Neural progenitor cell (in vitro differentiated cells): ENCODE data around the gene OXSR1. TPM values are rescaled to one million over a fixed set of nuclear protein-coding genes. Genes with fewer than 3 reads are reported as not detected.

ENCODE experiments used
- DNase-seq: peaks from one replicate; pipeline ENCODE4 v3.0.0-alpha.2; 2016; ENCODE audit warnings: low spot score
- H2AFZ ChIP-seq: fragments of 200-600 bp; sonication (generic); replicated peaks from 2 replicates; pipeline ENCODE4 v1.6.1; 2016; ENCODE audit warnings: antibody characterized with exemption
- H3F3A ChIP-seq: fragments of 200-600 bp; sonication (generic); 2 replicates; pipeline ENCODE4 v1.6.1; 2016; ENCODE audit warnings: antibody characterized with exemption, low read depth
- H3K27ac ChIP-seq: fragments of 200-600 bp; sonication (generic); 2 replicates; pipeline ENCODE4 v1.5.1; 2016; ENCODE audit warnings: mild to moderate bottlenecking
- H3K27me3 ChIP-seq: fragments of 200-600 bp; sonication (generic); 2 replicates; pipeline ENCODE4 v1.6.1; 2016; ENCODE audit warnings: mild to moderate bottlenecking, moderate library complexity
- H3K36me3 ChIP-seq: fragments of 200-600 bp; sonication (generic); 2 replicates; pipeline ENCODE4 v1.5.1; 2016
- H3K4me1 ChIP-seq: fragments of 200-600 bp; sonication (generic); 2 replicates; pipeline ENCODE4 v1.6.1; 2016; ENCODE audit warnings: mixed run types
- H3K4me2 ChIP-seq: fragments of 200-600 bp; sonication (generic); 2 replicates; pipeline ENCODE4 v1.6.1; 2016
- H3K4me3 ChIP-seq: fragments of 200-600 bp; sonication (generic); 2 replicates; pipeline ENCODE4 v1.5.1; 2016
- H3K79me2 ChIP-seq: fragments of 200-600 bp; sonication (generic); 2 replicates; pipeline ENCODE4 v1.6.1; 2016; ENCODE audit warnings: low read depth
- H3K9ac ChIP-seq: fragments of 200-600 bp; sonication (generic); 2 replicates; pipeline ENCODE4 v1.6.1; 2016
- H3K9me3 ChIP-seq: fragments of 200-600 bp; sonication (generic); 2 replicates; pipeline ENCODE4 v1.5.1; 2016; ENCODE audit warnings: low read depth
- H4K20me1 ChIP-seq: fragments of 200-600 bp; sonication (generic); 2 replicates; pipeline ENCODE4 v1.6.1; 2016; ENCODE audit warnings: low read depth
- H3K27ac Mint-ChIP-seq: 3 replicates; pipeline ENCODE4 v1.8.0; 2021; ENCODE audit warnings: mixed read lengths
- H3K27me3 Mint-ChIP-seq: 2 replicates; pipeline ENCODE4 v1.8.0; 2022; ENCODE audit warnings: low read depth, mild to moderate bottlenecking, inconsistent platforms, moderate library complexity, mixed read lengths; ENCODE audit not compliant: insufficient read depth
- H3K36me3 Mint-ChIP-seq: 3 replicates; pipeline ENCODE4 v1.8.0; 2021; ENCODE audit warnings: mixed read lengths
- H3K4me1 Mint-ChIP-seq: 3 replicates; pipeline ENCODE4 v1.8.0; 2021; ENCODE audit warnings: mixed read lengths
- H3K4me3 Mint-ChIP-seq: 3 replicates; pipeline ENCODE4 v1.8.0; 2021; ENCODE audit warnings: mild to moderate bottlenecking, moderate library complexity, mixed read lengths
- H3K9me3 Mint-ChIP-seq: 3 replicates; pipeline ENCODE4 v1.8.0; 2020; ENCODE audit warnings: mixed read lengths
- EZH2 ChIP-seq: fragments of 200-600 bp; sonication (generic); IDR thresholded peaks from 2 replicates; pipeline ENCODE4 v1.6.1; 2017; ENCODE audit warnings: antibody characterized with exemption, mild to moderate bottlenecking, moderate library complexity
- EZH2phosphoT487 ChIP-seq: fragments of 200-600 bp; sonication (generic); IDR thresholded peaks from 2 replicates; pipeline ENCODE4 v1.6.1; 2017; ENCODE audit warnings: antibody characterized with exemption
- total RNA-seq: library from RNA; depleted of rRNA; stranded (reverse); fragments of >200 nt; gene quantifications from 2 replicates; pipeline ENCODE4 v1.2.3, GENCODE V29; 2015; ENCODE audit warnings: low replicate concordance
- TF ChIP-seq, protein P1 (sequence below): fragments of 200-600 bp; sonication (generic); IDR thresholded peaks from 2 replicates; pipeline ENCODE4 v1.5.1; 2017; ENCODE audit warnings: antibody characterized with exemption, mild to moderate bottlenecking

OXSR1 gene
- total RNA-seq, 1 donor from 2014 or later: 65.8 TPM

GRCh38 chr3:38155825-38156224, 9.5 kb upstream of the OXSR1 start:
- TF ChIP-seq, protein P1, sequence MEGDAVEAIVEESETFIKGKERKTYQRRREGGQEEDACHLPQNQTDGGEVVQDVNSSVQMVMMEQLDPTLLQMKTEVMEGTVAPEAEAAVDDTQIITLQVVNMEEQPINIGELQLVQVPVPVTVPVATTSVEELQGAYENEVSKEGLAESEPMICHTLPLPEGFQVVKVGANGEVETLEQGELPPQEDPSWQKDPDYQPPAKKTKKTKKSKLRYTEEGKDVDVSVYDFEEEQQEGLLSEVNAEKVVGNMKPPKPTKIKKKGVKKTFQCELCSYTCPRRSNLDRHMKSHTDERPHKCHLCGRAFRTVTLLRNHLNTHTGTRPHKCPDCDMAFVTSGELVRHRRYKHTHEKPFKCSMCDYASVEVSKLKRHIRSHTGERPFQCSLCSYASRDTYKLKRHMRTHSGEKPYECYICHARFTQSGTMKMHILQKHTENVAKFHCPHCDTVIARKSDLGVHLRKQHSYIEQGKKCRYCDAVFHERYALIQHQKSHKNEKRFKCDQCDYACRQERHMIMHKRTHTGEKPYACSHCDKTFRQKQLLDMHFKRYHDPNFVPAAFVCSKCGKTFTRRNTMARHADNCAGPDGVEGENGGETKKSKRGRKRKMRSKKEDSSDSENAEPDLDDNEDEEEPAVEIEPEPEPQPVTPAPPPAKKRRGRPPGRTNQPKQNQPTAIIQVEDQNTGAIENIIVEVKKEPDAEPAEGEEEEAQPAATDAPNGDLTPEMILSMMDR: no peak
- TF ChIP-seq EZH2 (no peak), EZH2phosphoT487 (no peak)
- Histone ChIP-seq H3F3A (peaks cover 20% of the 10 kb centered on the region), H2AFZ (no peak overlapping the region), H3K4me1 (peaks cover 8% of the 10 kb centered on the region), H3K4me2 (no peak overlapping the region), H3K9ac (no peak overlapping the region), H3K27ac (no peak overlapping the region), H3K4me3 (no peak overlapping the region), H3K9me3 (no peaks in the 10 kb centered on the region), H3K36me3 (no peaks in the 10 kb centered on the region), H3K79me2 (no peaks in the 10 kb centered on the region), H4K20me1 (no peaks in the 10 kb centered on the region), H3K27me3 (no peaks in the 10 kb centered on the region)
- no peak for DNase-seq
- Mint-ChIP-seq H3K4me1 (no peaks in the 10 kb centered on the region), H3K4me3 (no peak overlapping the region), H3K36me3 (no peaks in the 10 kb centered on the region), H3K9me3 (no peaks in the 10 kb centered on the region), H3K27me3 (peaks cover 6% of the 10 kb centered on the region), H3K27ac (no peak overlapping the region)

- Histone ChIP-seq H3K4me2 (no peak overlapping the region), H3K27me3 (no peaks in the 10 kb centered on the region), H2AFZ (no peak overlapping the region), H3K27ac (no peak overlapping the region), H3K79me2 (no peaks in the 10 kb centered on the region), H3K4me1 (peaks cover 8% of the 10 kb centered on the region), H3K4me3 (no peak overlapping the region), H4K20me1 (no peaks in the 10 kb centered on the region), H3F3A (peaks cover 31% of the 10 kb centered on the region), H3K9ac (no peak overlapping the region), H3K9me3 (no peaks in the 10 kb centered on the region), H3K36me3 (no peaks in the 10 kb centered on the region)
- no peak for DNase-seq
- Mint-ChIP-seq H3K27me3 (peaks cover 3% of the 10 kb centered on the region), H3K9me3 (no peaks in the 10 kb centered on the region), H3K4me3 (no peak overlapping the region), H3K27ac (no peak overlapping the region), H3K36me3 (no peaks in the 10 kb centered on the region), H3K4me1 (no peaks in the 10 kb centered on the region)
- TF ChIP-seq EZH2phosphoT487 (no peak), EZH2 (no peak)
- TF ChIP-seq, protein P1: no peak
Observed at GRCh38 chr3:38157117-38157516, 8.2 kb upstream of the OXSR1 start.

GRCh38 chr3:38157595-38157994, 7.7 kb upstream of the OXSR1 start:
- Histone ChIP-seq H3F3A (peaks cover 36% of the 10 kb centered on the region), H3K27ac (no peak overlapping the region), H3K4me1 (peaks cover 8% of the 10 kb centered on the region), H3K9ac (no peak overlapping the region), H4K20me1 (no peaks in the 10 kb centered on the region), H3K79me2 (no peaks in the 10 kb centered on the region), H2AFZ (no peak overlapping the region), H3K27me3 (no peaks in the 10 kb centered on the region), H3K4me3 (no peak overlapping the region), H3K4me2 (no peak overlapping the region), H3K9me3 (no peaks in the 10 kb centered on the region), H3K36me3 (no peaks in the 10 kb centered on the region)
- no peaks in the 10 kb centered on the region for H3K9me3 Mint-ChIP-seq
- TF ChIP-seq EZH2phosphoT487 (no peak), EZH2 (no peak)
- TF ChIP-seq, protein P1: no peak
- no peak overlapping the region for H3K4me3 Mint-ChIP-seq
- peaks cover 3% of the 10 kb centered on the region for H3K27me3 Mint-ChIP-seq
- no peaks in the 10 kb centered on the region for H3K4me1 Mint-ChIP-seq
- H3K27ac Mint-ChIP-seq: no peak overlapping the region
- H3K36me3 Mint-ChIP-seq: no peaks in the 10 kb centered on the region
- no peak for DNase-seq
